ENCODE results near the gene XDH.
A peak's percentile ranks its signal among the peaks of the same experiment; 100 is the strongest.

Gene XDH

GRCh38 chr2:31363956-31364750 lies 50.4 kb downstream of the XDH start:
- no peak for DNase-seq

- DNase-seq = no peak
Measured at GRCh38 chr2:31362581-31362980, 52.0 kb downstream of the XDH start.

- DNase-seq = no peak
Measured at GRCh38 chr2:31359229-31359628, 55.3 kb downstream of the XDH start.

DNA sequence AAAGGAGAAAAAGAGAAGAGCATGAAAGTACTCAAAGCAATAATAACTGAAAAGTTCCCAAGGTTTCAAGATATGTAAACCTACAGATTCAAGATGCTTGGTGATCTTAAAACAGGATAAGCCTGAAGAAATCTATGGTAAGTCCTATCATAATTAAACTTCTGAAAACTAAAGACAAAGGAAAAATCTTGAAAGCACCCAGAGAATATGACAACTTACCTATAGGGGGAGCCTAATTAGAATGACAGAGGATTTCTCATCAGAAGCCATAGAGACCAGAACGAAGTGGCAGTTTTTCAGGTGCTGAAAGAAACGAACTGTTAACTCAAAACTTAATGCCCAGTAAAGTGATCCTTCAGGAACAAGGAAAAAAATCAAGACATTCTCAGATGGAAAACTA lies 59.7 kb downstream of the XDH start:
- no peak for DNase-seq

DNA sequence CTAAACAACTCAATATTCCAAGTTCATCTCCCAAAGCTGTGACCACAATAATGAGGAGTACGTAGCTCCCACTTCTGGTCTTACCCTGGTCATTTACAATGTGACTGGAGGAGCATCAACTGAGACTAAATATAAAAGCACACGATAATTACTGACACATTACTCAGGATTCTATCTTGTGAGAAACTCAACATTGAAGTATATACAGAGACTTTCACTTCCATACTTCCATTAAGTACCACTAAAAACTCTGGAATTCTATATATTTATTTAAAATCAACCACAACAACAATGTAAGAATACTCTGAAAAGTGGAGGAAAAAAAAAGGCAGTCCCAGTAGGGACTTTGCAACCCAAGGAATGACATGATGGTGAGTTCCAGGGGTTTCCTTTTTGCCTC lies 61.4 kb downstream of the XDH start:
- no peak for DNase-seq

GRCh38 chr2:31349684-31350083 lies 64.9 kb downstream of the XDH start:
- no peak for DNase-seq

DNA sequence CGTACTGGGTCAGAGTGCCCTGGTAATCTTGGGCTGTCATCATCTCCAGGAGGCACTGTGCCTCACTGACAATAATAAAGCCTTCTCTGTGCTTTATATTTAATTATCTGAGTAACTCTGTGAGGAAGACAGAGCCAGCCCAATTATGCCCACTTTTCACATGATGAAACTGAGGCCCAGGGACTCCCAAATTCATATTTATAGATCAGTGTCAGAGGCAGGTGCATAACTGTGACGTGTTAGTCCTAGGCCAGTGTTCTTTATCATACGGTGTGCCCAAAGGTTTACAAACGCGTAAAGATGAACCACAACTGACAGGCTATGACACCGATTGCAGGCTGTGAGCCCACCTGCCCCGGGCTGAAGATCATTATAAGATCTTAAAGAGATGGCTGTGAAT lies 65.4 kb downstream of the XDH start:
- no peak for DNase-seq

- no peak for DNase-seq
Measured at GRCh38 chr2:31348618-31349017, 65.9 kb downstream of the XDH start.

DNA sequence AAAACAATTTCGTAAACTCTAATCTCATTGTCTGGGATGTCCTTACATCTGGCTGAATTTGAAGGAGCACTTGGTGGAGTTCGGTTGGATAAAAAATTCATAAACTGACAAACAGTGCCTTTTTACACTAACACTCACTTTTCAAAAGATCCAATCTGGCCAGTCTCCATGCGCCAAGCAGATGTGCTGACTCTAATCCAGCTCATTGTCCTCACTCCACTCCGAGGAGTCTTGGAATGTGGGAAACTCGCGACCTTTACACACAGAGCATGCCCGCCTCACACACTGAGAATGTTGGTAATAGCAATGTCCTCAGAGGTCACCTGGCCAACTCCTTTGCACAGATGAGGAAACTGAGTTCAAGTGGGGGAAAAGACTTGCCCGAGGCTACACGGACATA lies 66.8 kb downstream of the XDH start:
- DNase-seq = no peak

- no peak for DNase-seq
Measured at GRCh38 chr2:31347319-31347718, 67.2 kb downstream of the XDH start.

DNA sequence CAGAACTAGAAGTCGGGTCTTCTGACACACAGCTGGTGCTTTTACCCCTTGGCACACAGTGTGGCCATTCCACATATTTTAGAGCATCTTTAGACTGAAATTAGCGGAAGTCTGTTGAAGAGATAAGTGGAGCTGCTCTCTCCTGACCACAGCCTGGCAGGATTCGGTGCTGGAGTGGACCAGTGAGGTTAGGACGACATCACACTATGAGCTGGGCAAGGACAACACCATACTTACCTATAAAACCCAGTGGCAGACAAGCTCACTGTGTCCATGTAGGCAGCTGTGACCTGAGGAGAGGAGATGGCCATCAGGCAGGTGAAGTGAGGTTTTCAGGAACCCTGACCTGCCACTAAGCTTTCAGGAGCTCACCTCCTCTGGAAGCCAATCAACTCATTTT lies 70.1 kb downstream of the XDH start:
- DNase-seq = no peak

DNA sequence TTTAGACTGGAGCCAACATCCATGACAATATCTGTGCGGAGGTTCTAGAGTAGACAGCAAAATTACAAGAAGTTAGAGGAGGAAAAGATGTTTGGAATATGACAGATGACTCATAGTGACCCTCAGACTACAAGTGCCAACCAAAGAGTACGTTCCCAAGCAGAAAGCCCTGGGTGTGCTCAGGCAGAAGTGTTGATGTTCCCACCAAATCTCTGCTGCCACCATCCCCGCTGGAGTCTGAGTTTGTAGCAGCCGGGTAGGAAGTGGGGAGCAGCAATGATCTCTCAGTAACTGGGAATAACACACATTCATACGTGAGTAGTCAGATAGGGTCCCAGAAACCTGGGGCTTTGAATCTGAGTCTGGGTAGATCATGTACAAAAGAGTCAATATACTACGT lies 73.2 kb downstream of the XDH start:
- no peak for DNase-seq

- DNase-seq = no peak
Measured at GRCh38 chr2:31339696-31340095, 74.8 kb downstream of the XDH start.

DNA sequence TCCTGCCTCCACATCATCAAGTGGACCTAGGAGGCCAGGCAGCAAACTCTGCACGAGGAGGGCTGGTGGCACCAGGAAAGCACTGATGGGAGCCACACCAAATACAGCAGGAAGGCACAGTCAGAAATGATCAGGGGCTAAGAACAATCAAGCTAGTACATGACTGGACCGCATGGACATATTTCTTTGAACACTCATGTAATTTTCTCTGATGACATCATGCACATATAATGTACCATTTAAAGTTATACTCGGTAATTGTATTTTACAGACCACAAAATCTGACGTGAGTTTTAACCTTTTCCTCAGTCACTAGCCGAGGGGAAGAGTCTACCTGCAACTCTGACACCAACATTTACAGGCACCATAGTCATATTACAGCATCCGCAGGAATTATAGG lies 76.7 kb downstream of the XDH start:
- DNase-seq = no peak

GRCh38 chr2:31337197-31337596 lies 77.3 kb downstream of the XDH start:
- DNase-seq = no peak

DNA sequence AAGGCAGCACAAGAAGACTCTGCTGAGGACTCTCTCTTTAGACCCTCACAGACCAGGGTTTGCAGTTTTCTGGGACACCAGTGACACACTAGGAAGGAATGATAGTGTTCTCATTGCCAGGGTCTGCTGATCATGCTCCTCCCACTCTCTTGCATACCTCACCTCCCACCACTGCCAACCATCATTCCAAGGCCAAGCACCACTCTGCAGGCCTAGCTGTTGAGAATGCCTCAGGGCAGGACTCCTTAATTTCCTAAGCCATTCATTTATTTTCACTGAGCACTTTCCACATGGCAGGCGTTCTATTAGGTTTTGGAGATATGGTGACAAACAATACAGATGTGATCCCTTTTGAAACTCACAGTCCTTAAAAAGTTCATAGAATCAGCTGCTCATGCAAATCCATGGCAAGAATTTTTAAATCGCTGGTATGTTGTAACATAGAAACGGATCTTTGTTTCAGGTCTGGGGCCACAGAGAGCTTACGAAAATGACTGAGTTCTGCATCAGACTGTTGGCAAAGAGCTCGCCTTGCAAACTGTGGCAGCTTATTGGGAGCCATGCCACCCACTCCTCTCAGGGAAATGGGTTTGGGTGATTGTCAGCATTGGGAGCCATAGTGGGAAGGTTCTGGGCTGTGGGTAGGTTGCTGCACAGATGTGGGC lies 78.5 kb downstream of the XDH start:
- DNase-seq = no peak

- no peak for DNase-seq
Measured at GRCh38 chr2:31334311-31335026, 80.1 kb downstream of the XDH start.

- peak; percentile 85 for DNase-seq
Measured at GRCh38 chr2:31333527-31334183, 80.9 kb downstream of the XDH start.

GRCh38 chr2:31333046-31333445 lies 81.5 kb downstream of the XDH start:
- no peak for DNase-seq

- DNase-seq = no peak
Measured at GRCh38 chr2:31332521-31332920, 82.0 kb downstream of the XDH start.

DNA sequence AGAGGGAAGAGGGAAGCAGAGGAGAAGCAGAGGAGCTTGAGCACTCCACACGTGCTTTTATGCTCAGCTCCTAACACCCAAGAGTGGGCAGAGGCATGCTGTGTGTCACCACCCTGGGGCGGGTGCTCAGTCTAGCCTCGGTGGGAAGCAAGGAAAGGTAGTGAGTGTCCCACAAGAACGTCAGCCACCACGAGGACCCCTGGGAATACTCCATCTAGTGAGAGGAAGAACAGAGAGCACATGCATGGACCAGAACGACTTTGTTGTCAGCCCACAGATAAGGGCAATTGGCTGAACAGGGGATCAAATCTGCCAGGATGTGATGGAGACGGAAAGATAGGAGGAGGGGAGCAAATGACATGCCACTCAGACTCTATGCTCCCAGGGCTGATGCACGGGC lies 83.4 kb downstream of the XDH start:
- no peak for DNase-seq

- no peak for DNase-seq
Measured at GRCh38 chr2:31329081-31329625, 85.4 kb downstream of the XDH start.

DNA sequence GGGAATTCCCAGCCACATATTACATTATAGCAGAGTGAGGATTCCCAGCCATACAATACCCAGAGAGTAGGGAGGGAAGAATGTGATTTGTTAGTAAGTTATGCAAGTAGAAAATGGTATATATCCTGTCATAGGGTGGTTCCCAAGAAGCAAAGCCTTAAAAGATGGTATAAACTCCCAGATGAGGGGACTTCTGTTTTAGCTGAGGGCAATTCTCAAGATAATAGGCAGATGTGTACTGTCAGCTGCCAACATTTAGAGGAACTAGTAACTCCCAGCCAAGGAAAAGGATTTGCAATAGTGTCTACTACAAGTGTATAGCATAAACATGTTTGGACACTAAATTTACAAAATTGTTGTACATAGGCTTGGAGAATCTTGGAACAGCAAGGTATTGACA lies 86.5 kb downstream of the XDH start:
- DNase-seq = no peak
